ENCODE measurements around the gene CELF2. TPM values are rescaled to one million over a fixed set of nuclear protein-coding genes. Genes with fewer than 3 reads are reported as not detected.
A peak's percentile ranks its signal among the peaks of the same experiment; 100 is the strongest.

CELF2 gene
- total and polyA plus RNA-seq, 9 of the 15 experiments (the other 6 are each of a cell fraction or from before 2014, with no cell fraction given): 4.0 to 20.3 (median 11.1) TPM

DNA sequence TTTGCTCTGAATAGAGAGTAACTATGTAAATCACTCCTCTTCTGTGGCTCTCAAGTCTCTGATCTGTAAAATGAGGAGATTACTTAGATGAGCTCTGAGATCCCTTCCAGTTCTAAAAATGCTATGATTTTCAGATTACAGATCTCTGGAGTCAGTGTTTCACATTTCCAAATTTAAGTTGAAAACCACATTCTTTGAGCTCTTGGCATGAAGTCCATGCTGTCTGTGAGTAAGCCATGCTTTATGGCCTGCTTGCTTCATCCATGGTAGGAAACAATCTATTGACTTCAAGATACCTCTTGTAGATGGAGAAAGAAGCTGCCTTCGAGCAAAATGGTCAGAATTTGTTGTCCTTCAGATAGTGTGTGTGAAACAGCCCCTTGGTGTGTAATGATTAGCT, 64.9 kb downstream of the CELF2 start:
- WGBS (ENCODE audit: insufficient coverage, low coverage, missing lambda C conversion rate): 0% methylated on average over 1 of the region's 1 CpG
- ChIA-PET POLR2A (no interaction called here), CTCF (ENCODE audit: low intra/inter-chr PET ratio) (no interaction called here)

More for the DNA sequence above, 64.9 kb downstream of the CELF2 start:
- in situ Hi-C loops (cut with MboI) (no loop called here), intact Hi-C loops (cut with micrococcal nuclease) (no loop called here)
- Histone ChIP-seq H3K9me1 (ENCODE audit: control insufficient read depth, insufficient read depth, low read length) (no peaks in the 10 kb centered on the region), H2AFZ (ENCODE audit: low read depth, low read length) (no peak overlapping the region), H3K4me3 (no peak overlapping the region), H3K27ac (ENCODE audit: extremely low read depth, low read depth, low read length) (no peak overlapping the region), H3K27me3 (ENCODE audit: control insufficient read depth in 2 of 2, insufficient read depth in 2 of 2, low read length in 2 of 2) (peaks cover 9 to 12% of the 10 kb centered on the region in 2 experiments; a peak in 4 of 5 replicates), H3K4me1 (replicated peaks in 1 of 2; ENCODE audit: control insufficient read depth in 2 of 2, insufficient read depth in 2 of 2, low read length in 2 of 2) (no peaks in the 10 kb centered on the region), H4K20me1 (replicated peaks; ENCODE audit: control insufficient read depth, insufficient read depth, low read length) (no peaks in the 10 kb centered on the region), H3K36me3 (ENCODE audit: control insufficient read depth, insufficient read depth, low read length) (no peaks in the 10 kb centered on the region), H3K79me2 (ENCODE audit: control insufficient read depth, insufficient read depth, low read length) (no peaks in the 10 kb centered on the region), H3K9me3 (replicated peaks; ENCODE audit: control insufficient read depth, insufficient read depth, low read depth, low read length) (no peaks in the 10 kb centered on the region), H3K4me2 (ENCODE audit: insufficient read depth, low read length) (no peak overlapping the region), H3K9ac (ENCODE audit: insufficient read depth in 1 of 2, low read depth in 2 of 2, low read length in 2 of 2) (no peak overlapping the region)
- FAIRE-seq: peak; percentile 44
- TF ChIP-seq, protein P1, sequence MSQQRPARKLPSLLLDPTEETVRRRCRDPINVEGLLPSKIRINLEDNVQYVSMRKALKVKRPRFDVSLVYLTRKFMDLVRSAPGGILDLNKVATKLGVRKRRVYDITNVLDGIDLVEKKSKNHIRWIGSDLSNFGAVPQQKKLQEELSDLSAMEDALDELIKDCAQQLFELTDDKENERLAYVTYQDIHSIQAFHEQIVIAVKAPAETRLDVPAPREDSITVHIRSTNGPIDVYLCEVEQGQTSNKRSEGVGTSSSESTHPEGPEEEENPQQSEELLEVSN (IDR thresholded peaks at IDR 0.05; ENCODE audit: borderline replicate concordance in 1 of 2, extremely low read depth in 1 of 2, insufficient read depth in 1 of 2, insufficient read length in 1 of 2, low read depth in 1 of 2, low read length in 1 of 2, poor library complexity in 1 of 2, severe bottlenecking in 1 of 2): no peak
- TF ChIP-seq HSF4 (CRISPR knock-in tag; IDR thresholded peaks at IDR 0.05; ENCODE audit: borderline replicate concordance) (no peak), SIX5 (IDR thresholded peaks at IDR 0.05; ENCODE audit: borderline replicate concordance in 1 of 2, insufficient read depth in 1 of 2, low read depth in 1 of 2, low read length in 2 of 2) (no peak), E2F5 (CRISPR knock-in tag; IDR thresholded peaks at IDR 0.05) (no peak), NFRKB (IDR thresholded peaks at IDR 0.05; ENCODE audit: low read depth) (no peak), TCF7 (IDR thresholded peaks at IDR 0.05; ENCODE audit: borderline replicate concordance) (no peak), KLF13 (tag; IDR thresholded peaks at IDR 0.05; ENCODE audit: borderline replicate concordance, low read depth) (no peak), KLF16 (IDR thresholded peaks at IDR 0.05) (no peak)
- no peak for DNase-seq (ENCODE audit: extremely low read depth in 1 of 4, low spot score in 3 of 4)
- no TSS peak for BruUV-seq (replicated peaks)
- no peak for ATAC-seq

Data from K562 (cell line).